ENCODE results near the gene POLE2. TPM values are rescaled to one million over a fixed set of nuclear protein-coding genes. Genes with fewer than 3 reads are reported as not detected.
A peak's percentile ranks its signal among the peaks of the same experiment; 100 is the strongest.

Gene POLE2
- total RNA-seq, 1 donor from 2014 or later: 2.4 TPM

GRCh38 chr14:49614196-49614595 lies 73.8 kb downstream of the POLE2 start:
- Mint-ChIP-seq H3K9me3 (ENCODE audit: unreplicated experiment) (no peaks in the 10 kb centered on the region), H3K4me1 (ENCODE audit: low read depth, unreplicated experiment) (no peaks in the 10 kb centered on the region), H3K36me3 (ENCODE audit: unreplicated experiment) (no peaks in the 10 kb centered on the region), H3K27me3 (ENCODE audit: unreplicated experiment) (no peaks in the 10 kb centered on the region), H3K27ac (ENCODE audit: unreplicated experiment) (no peak overlapping the region), H3K4me3 (ENCODE audit: unreplicated experiment) (no peak overlapping the region)
- no peak for DNase-seq
- no peak for TF ChIP-seq CTCF (IDR thresholded peaks at IDR 0.05; ENCODE audit: partially characterized antibody, unreplicated experiment)

DNA sequence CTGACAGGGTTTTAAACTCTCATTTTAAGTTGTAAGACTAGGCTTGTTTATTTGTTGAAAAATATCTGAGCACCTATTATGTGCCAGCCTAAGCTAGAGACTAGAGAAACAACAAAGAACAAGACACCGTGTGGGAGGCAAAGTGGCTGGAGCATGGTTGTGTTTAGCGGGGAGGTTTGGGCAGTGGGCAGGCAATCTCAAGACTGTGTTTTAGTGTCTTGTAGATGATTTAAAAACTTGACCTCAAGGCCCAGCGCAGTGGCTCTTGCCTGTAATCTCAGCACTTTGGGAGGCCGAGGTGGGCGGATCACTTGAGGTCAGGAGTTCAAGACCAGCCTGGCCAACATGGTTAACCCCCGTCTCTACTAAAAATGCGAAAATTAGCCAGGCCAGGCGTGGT lies 75.3 kb downstream of the POLE2 start:
- H3K27me3 Mint-ChIP-seq (ENCODE audit: unreplicated experiment): no peaks in the 10 kb centered on the region
- no peak overlapping the region for H3K4me3 Mint-ChIP-seq (ENCODE audit: unreplicated experiment)
- H3K9me3 Mint-ChIP-seq (ENCODE audit: unreplicated experiment): no peaks in the 10 kb centered on the region
- H3K27ac Mint-ChIP-seq (ENCODE audit: unreplicated experiment): no peak overlapping the region
- no peaks in the 10 kb centered on the region for H3K4me1 Mint-ChIP-seq (ENCODE audit: low read depth, unreplicated experiment)
- TF ChIP-seq CTCF (IDR thresholded peaks at IDR 0.05; ENCODE audit: partially characterized antibody, unreplicated experiment): no peak
- no peaks in the 10 kb centered on the region for H3K36me3 Mint-ChIP-seq (ENCODE audit: unreplicated experiment)
- no peak for DNase-seq

DNA sequence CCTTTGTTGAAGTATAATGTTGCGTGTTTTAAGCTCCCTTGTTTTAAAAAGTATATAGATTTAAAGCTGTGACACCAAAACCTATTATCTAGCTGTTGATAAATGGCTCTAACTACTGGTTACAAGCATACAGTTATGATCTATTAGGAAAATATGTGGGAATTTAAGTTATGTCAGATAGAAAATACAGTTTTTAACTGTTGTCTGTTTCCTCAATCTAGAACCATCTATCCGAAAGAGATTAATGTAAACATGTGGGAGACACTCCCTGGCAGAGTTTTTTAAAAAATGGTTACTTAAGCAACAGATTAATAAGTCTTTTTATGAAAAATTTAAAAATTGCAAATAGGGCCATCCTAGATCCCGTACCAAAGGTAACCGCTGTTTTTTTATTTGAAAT lies 75.8 kb downstream of the POLE2 start:
- Mint-ChIP-seq H3K4me1 (ENCODE audit: low read depth, unreplicated experiment) (no peaks in the 10 kb centered on the region), H3K9me3 (ENCODE audit: unreplicated experiment) (no peaks in the 10 kb centered on the region), H3K36me3 (ENCODE audit: unreplicated experiment) (no peaks in the 10 kb centered on the region), H3K4me3 (ENCODE audit: unreplicated experiment) (no peak overlapping the region), H3K27ac (ENCODE audit: unreplicated experiment) (no peak overlapping the region), H3K27me3 (ENCODE audit: unreplicated experiment) (no peaks in the 10 kb centered on the region)
- no peak for DNase-seq
- no peak for TF ChIP-seq CTCF (IDR thresholded peaks at IDR 0.05; ENCODE audit: partially characterized antibody, unreplicated experiment)

- H3K36me3 Mint-ChIP-seq (ENCODE audit: unreplicated experiment): no peaks in the 10 kb centered on the region
- no peak for DNase-seq
- H3K4me3 Mint-ChIP-seq (ENCODE audit: unreplicated experiment): no peak overlapping the region
- no peaks in the 10 kb centered on the region for H3K4me1 Mint-ChIP-seq (ENCODE audit: low read depth, unreplicated experiment)
- H3K9me3 Mint-ChIP-seq (ENCODE audit: unreplicated experiment): no peaks in the 10 kb centered on the region
- no peak overlapping the region for H3K27ac Mint-ChIP-seq (ENCODE audit: unreplicated experiment)
- TF ChIP-seq CTCF (IDR thresholded peaks at IDR 0.05; ENCODE audit: partially characterized antibody, unreplicated experiment): no peak
- H3K27me3 Mint-ChIP-seq (ENCODE audit: unreplicated experiment): no peaks in the 10 kb centered on the region
Measured at GRCh38 chr14:49607583-49607982, 80.4 kb downstream of the POLE2 start.

DNA sequence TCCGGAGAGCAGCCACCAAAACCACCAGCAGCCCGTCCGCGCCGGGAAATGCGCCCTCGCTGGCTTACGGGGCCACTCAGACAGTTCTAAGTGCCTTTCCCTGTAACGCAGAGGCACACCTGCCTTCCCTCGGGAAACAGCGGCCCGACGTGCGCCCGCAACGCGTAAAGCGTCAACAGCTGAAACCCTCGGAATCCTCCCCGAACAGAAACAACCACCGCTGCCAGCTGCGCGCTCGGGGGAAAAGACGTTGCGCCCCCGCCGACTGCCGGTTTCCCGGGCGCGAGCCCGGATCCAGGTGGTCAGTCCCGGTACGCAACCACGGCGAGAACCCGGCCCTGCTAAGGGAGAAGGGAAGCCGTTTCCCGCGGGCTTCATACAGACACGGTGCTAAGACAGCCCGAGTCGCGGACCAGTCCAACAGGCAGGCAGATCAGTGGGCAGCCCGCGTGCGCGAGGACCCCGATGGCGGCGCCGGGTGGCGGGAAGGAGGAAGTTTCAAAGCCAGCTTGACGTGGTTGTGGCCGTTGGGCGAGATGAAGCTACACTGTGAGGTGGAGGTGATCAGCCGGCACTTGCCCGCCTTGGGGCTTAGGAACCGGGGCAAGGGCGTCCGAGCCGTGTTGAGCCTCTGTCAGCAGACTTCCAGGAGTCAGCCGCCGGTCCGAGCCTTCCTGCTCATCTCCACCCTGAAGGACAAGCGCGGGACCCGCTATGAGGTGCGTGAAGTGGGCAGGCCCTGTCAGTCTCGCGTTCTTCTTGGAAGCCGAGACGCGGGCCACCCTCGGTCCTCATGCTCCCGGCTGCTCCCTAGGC lies 89.3 kb downstream of the POLE2 start, which contains the start of gene LRR1:
Gene LRR1 (plus strand): TSS at position 456 of the 816 bp plus-strand sequence. CDS start 81 bp downstream, at position 537.
- H3K27ac Mint-ChIP-seq (ENCODE audit: unreplicated experiment): peak within 1 kb of the TSS; percentile 85

More for the DNA sequence above, 89.3 kb downstream of the POLE2 start, which contains the start of gene LRR1:
- peaks cover 7% of the 10 kb centered on the region for H3K9me3 Mint-ChIP-seq (ENCODE audit: unreplicated experiment)
- peak within 1 kb of the TSS; percentile 93 for H3K4me3 Mint-ChIP-seq (ENCODE audit: unreplicated experiment)
- H3K27me3 Mint-ChIP-seq (ENCODE audit: unreplicated experiment): peaks cover 9% of the 10 kb centered on the region
- peak; percentile 91 for DNase-seq
- TF ChIP-seq CTCF (IDR thresholded peaks at IDR 0.05; ENCODE audit: partially characterized antibody, unreplicated experiment): no peak
- H3K4me1 Mint-ChIP-seq (ENCODE audit: low read depth, unreplicated experiment): peaks cover 3% of the 10 kb centered on the region
- H3K36me3 Mint-ChIP-seq (ENCODE audit: unreplicated experiment): no peaks in the 10 kb centered on the region
